GM12873 (cell line): ENCODE measurements around the gene ANKIB1.

Source experiments
- CTCF ChIP-seq: IDR thresholded peaks from 2 replicates; pipeline ENCODE4 v1.5.1; 2012; ENCODE audit warnings: low read depth, mild to moderate bottlenecking, moderate library complexity, low read length, control low read depth; ENCODE audit not compliant: insufficient read depth; ENCODE audit errors: missing control alignments

The ANKIB1 gene

GRCh38 chr7:92366730-92367129, 121.0 kb downstream of the ANKIB1 start:
- TF ChIP-seq CTCF: no peak

GRCh38 chr7:92368741-92369140, 123.0 kb downstream of the ANKIB1 start:
- TF ChIP-seq CTCF: no peak

- no peak for TF ChIP-seq CTCF
These were observed 129.2 kb downstream of the ANKIB1 start for GRCh38 chr7:92375013-92375412.

GRCh38 chr7:92391071-92391470, 145.3 kb downstream of the ANKIB1 start:
- no peak for TF ChIP-seq CTCF

GRCh38 chr7:92397542-92397941, 151.8 kb downstream of the ANKIB1 start:
- TF ChIP-seq CTCF: no peak

GRCh38 chr7:92400013-92400412, 154.2 kb downstream of the ANKIB1 start:
- TF ChIP-seq CTCF: no peak

GRCh38 chr7:92402920-92403759, 157.4 kb downstream of the ANKIB1 start:
- TF ChIP-seq CTCF: no peak
